Sigmoid colon (tissue), 7 donors: ENCODE results near the gene GPC4. TPM values are rescaled to one million over a fixed set of nuclear protein-coding genes. Genes with fewer than 3 reads are reported as not detected.

Source experiments
- DNase-seq: peaks from one replicate; pipeline ENCODE4 v3.0.0-alpha.2; 2019
- H3K27ac ChIP-seq, 4 donors: fragments of 200-600 bp; sonication (generic); one replicate each; pipeline ENCODE4 v1.5.1; 2016 to 2019; ENCODE audit warnings: mild to moderate bottlenecking in 1 of 4
- H3K27me3 ChIP-seq, 3 donors: fragments of 200-600 bp; sonication (generic); one replicate each; pipeline ENCODE4 v1.5.1; 2019; ENCODE audit warnings: mild to moderate bottlenecking in 1 of 3
- H3K36me3 ChIP-seq, 4 donors: fragments of 200-600 bp; sonication (generic); one replicate each; pipeline ENCODE4 v1.5.1; 2016 to 2019
- H3K4me1 ChIP-seq, 4 donors: fragments of 200-600 bp; sonication (generic); one replicate each; pipeline ENCODE4 v1.5.1; 2017 to 2019
- H3K4me3 ChIP-seq, 4 donors: fragments of 200-600 bp; sonication (generic); one replicate each; pipeline ENCODE4 v1.5.1; 2017 to 2019; ENCODE audit warnings: mild to moderate bottlenecking in 2 of 4, moderate library complexity in 1 of 4
- H3K9me3 ChIP-seq, 4 donors: fragments of 200-600 bp in 3 of 4; sonication (generic) in 3 of 4; one replicate each; pipeline versions ENCODE4 v1.5.1 to v1.6.1; 2013 to 2019
- CTCF ChIP-seq, 4 experiments: fragments of 450-650 bp in 3 of 4; fragments of 200-600 bp in 1 of 4; IDR thresholded peaks; one replicate each; pipeline ENCODE4 v1.5.1; 2016 to 2019; ENCODE audit warnings: antibody characterized with exemption in 4 of 4, mild to moderate bottlenecking in 3 of 4, moderate library complexity in 2 of 4
- EP300 ChIP-seq, 4 donors: sonication (generic); formaldehyde crosslinking; IDR thresholded peaks; one replicate each; pipeline ENCODE4 v1.6.1; 2017; ENCODE audit warnings: antibody characterized with exemption in 4 of 4
- POLR2A ChIP-seq, 2 donors: fragments of 450-650 bp; IDR thresholded peaks; one replicate each; pipeline ENCODE4 v1.6.1; 2016; ENCODE audit warnings: antibody characterized with exemption in 2 of 2, mild to moderate bottlenecking in 2 of 2, moderate library complexity in 2 of 2
- POLR2AphosphoS5 ChIP-seq, 4 donors: sonication (generic); formaldehyde crosslinking; IDR thresholded peaks; one replicate each; pipeline ENCODE4 v1.6.1; 2017; ENCODE audit warnings: antibody characterized with exemption in 4 of 4
- WGBS, 2 donors: extraction: QIAGEN DNeasy Blood & Tissue Kit; methylation state at CpG; one replicate each; pipeline ENCODE4 v1.1.7; 2013; 5-methylcytosine and 5-hydroxymethylcytosine counted together
- intact Hi-C: fragments of 100-400 bp; cut with DNase I; formaldehyde crosslinking; loops from one replicate; pipeline ENCODE4 v1.15.1; 2023
- polyA plus RNA-seq, 3 donors: library from polyadenylated mRNA; stranded (reverse); fragments of 200-250 nt; gene quantifications; one replicate each; pipeline ENCODE4 v1.2.3, GENCODE V29; 2013
- total RNA-seq, 4 donors: library from RNA; depleted of rRNA; stranded (reverse); fragments of >200 nt; gene quantifications; one replicate each; pipeline ENCODE4 v1.1.0, GENCODE V29; 2016
- donor health status: healthy with polysubstance abuse.
- donor health status: Bipolar disorder and iron deficiency.
- donor health status: healthy.

The GPC4 gene
- total and polyA plus RNA-seq, 7 donors, result 1.2 to 45.7 (median 25.3) TPM

GRCh38 chrX:133390676-133391075, 24.6 kb downstream of the GPC4 start:
- Histone ChIP-seq H3K27me3 (no peaks in the 10 kb centered on the region), H3K4me3 (no peak overlapping the region), H3K36me3 (no peaks in the 10 kb centered on the region), H3K9me3 (no peaks in the 10 kb centered on the region), H3K27ac (peak overlapping the region in 2 of 4 donors; percentile 27 to 53), H3K4me1 (peaks cover 0 to 48% (median 20%) of the 10 kb centered on the region in 4 donors)
- intact Hi-C loops, result no loop called here
- no peak for DNase-seq
- TF ChIP-seq POLR2A (IDR thresholded peaks at IDR 0.05), result no peak
- TF ChIP-seq CTCF (IDR thresholded peaks at IDR 0.05), result no peak
- no peak for TF ChIP-seq EP300 (IDR thresholded peaks at IDR 0.05)
- TF ChIP-seq POLR2AphosphoS5 (IDR thresholded peaks at IDR 0.05), result no peak
- WGBS, 2 donors, result 13 to 49% methylated on average over 5 of the region's 5 CpGs

DNA sequence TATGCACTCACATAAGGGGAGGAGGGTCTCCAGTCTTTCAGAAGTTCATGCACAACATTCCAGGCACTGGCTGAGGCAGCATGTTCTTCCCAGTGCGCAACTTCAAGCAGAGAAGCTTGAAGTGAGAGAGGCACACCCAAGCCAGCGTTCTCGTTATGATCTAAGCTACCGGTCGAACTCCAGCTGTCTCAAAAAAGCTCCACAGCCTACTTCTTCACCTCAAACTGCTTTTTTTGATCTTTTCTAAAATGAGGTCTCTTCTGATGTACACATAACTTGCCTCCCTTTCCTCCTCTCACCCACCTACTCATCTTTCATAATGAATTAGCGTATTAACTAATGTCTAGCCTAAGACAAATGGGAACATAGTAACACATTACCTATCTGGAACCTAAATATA, 25.3 kb downstream of the GPC4 start:
- Histone ChIP-seq H3K4me1 (peaks cover 0 to 55% (median 22%) of the 10 kb centered on the region in 4 donors), H3K27me3 (no peaks in the 10 kb centered on the region), H3K27ac (peak overlapping the region in 2 of 4 donors; percentile 27 to 53), H3K4me3 (no peak overlapping the region), H3K36me3 (no peaks in the 10 kb centered on the region), H3K9me3 (no peaks in the 10 kb centered on the region)
- intact Hi-C loops, result no loop called here
- TF ChIP-seq CTCF (IDR thresholded peaks at IDR 0.05) (no peak), POLR2A (IDR thresholded peaks at IDR 0.05) (no peak), POLR2AphosphoS5 (IDR thresholded peaks at IDR 0.05) (no peak), EP300 (IDR thresholded peaks at IDR 0.05) (no peak)
- 26 to 63% methylated on average over 6 of the region's 6 CpGs for WGBS, 2 donors
- no peak for DNase-seq

- TF ChIP-seq POLR2A (IDR thresholded peaks at IDR 0.05) (no peak), POLR2AphosphoS5 (IDR thresholded peaks at IDR 0.05) (no peak), CTCF (IDR thresholded peaks at IDR 0.05) (no peak), EP300 (IDR thresholded peaks at IDR 0.05) (no peak)
- Histone ChIP-seq H3K4me1 (peaks cover 0 to 47% (median 14%) of the 10 kb centered on the region in 4 donors), H3K36me3 (no peaks in the 10 kb centered on the region), H3K27me3 (no peaks in the 10 kb centered on the region), H3K9me3 (no peaks in the 10 kb centered on the region), H3K4me3 (no peak overlapping the region), H3K27ac (peak overlapping the region in 1 of 4 donors; percentile 31)
- WGBS, 2 donors, result 30 to 58% methylated on average over 6 of the region's 6 CpGs
- no peak for DNase-seq
- intact Hi-C loops, result no loop called here
Measured at GRCh38 chrX:133384454-133384853, 30.8 kb downstream of the GPC4 start.

DNA sequence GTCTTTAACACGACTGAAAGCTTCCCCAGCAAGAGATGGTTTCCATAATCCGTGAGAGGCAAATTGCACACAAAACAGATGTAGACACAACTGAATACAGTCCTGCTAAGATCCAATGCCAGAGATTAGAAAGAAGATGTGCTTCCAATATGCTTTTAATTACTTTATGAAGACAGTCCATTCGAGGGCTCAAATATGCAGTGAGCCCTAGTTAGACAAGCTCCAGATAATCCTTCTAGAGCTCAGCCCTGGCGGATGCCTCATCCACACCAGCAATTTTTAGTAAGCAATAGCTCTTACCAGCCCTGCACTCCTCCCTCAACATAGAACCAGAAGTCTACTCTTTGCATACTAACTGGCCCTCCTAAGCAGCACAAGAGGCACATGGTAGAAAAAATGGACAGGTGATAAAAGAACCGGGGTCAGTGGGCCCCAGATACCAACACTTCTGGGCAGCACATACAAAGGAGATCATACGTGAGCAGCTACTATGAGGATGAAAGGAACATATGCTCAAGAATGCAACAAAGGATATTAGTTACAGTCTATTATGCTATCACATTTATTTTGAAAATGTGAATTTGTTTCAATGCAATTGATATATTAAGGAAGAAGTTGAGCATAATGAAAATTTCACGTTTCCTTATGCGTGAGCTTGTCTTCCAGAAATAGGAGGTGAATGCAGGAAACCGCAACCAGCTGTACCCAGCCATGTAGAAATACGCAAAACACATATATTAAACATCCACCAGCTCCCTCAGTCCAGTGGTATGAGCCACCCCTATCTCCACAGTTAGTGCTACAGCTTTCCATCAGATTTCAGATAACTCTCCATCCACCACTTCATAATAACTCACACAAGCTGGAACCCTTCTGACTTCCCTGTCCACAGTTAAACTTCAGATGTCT, 34.3 kb downstream of the GPC4 start:
- Histone ChIP-seq H3K27me3 (no peaks in the 10 kb centered on the region), H3K27ac (peak overlapping the region in 1 of 4 donors; percentile 10), H3K4me1 (peaks cover 0 to 44% (median 22%) of the 10 kb centered on the region in 4 donors), H3K4me3 (no peak overlapping the region), H3K9me3 (no peaks in the 10 kb centered on the region), H3K36me3 (no peaks in the 10 kb centered on the region)
- WGBS, 2 donors, result 86 to 88% methylated on average over 10 of the region's 10 CpGs
- intact Hi-C loops, result no loop called here
- no peak for DNase-seq
- no peak for TF ChIP-seq CTCF (IDR thresholded peaks at IDR 0.05)
- no peak for TF ChIP-seq POLR2AphosphoS5 (IDR thresholded peaks at IDR 0.05)
- TF ChIP-seq POLR2A (IDR thresholded peaks at IDR 0.05), result no peak
- TF ChIP-seq EP300 (IDR thresholded peaks at IDR 0.05), result no peak
